ENCODE data around the gene AUNIP.
A peak's percentile ranks its signal among the peaks of the same experiment; 100 is the strongest.

The AUNIP gene

GRCh38 chr1:25905680-25906643 is 46.7 kb upstream of the AUNIP start, which contains the start of gene STMN1 (continued):
- TF ChIP-seq, protein P1, sequence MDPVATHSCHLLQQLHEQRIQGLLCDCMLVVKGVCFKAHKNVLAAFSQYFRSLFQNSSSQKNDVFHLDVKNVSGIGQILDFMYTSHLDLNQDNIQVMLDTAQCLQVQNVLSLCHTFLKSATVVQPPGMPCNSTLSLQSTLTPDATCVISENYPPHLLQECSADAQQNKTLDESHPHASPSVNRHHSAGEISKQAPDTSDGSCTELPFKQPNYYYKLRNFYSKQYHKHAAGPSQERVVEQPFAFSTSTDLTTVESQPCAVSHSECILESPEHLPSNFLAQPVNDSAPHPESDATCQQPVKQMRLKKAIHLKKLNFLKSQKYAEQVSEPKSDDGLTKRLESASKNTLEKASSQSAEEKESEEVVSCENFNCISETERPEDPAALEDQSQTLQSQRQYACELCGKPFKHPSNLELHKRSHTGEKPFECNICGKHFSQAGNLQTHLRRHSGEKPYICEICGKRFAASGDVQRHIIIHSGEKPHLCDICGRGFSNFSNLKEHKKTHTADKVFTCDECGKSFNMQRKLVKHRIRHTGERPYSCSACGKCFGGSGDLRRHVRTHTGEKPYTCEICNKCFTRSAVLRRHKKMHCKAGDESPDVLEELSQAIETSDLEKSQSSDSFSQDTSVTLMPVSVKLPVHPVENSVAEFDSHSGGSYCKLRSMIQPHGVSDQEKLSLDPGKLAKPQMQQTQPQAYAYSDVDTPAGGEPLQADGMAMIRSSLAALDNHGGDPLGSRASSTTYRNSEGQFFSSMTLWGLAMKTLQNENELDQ (tag by site-specific recombination; IDR thresholded peaks at IDR 0.05; ENCODE audit: low read depth) = no peak
- peak; percentile 12; the same call in 1 of the 2 replicates for TF ChIP-seq ZNF785 (tag by site-specific recombination; IDR thresholded peaks at IDR 0.05)
- TF ChIP-seq ZNF248 (tag by site-specific recombination; IDR thresholded peaks at IDR 0.05) = no peak
- TF ChIP-seq, protein P2, sequence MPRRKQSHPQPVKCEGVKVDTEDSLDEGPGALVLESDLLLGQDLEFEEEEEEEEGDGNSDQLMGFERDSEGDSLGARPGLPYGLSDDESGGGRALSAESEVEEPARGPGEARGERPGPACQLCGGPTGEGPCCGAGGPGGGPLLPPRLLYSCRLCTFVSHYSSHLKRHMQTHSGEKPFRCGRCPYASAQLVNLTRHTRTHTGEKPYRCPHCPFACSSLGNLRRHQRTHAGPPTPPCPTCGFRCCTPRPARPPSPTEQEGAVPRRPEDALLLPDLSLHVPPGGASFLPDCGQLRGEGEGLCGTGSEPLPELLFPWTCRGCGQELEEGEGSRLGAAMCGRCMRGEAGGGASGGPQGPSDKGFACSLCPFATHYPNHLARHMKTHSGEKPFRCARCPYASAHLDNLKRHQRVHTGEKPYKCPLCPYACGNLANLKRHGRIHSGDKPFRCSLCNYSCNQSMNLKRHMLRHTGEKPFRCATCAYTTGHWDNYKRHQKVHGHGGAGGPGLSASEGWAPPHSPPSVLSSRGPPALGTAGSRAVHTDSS (tag by site-specific recombination; IDR thresholded peaks at IDR 0.05) = peak; percentile 21; the same call in 1 of the 2 replicates
- TF ChIP-seq ZNF10 (tag by site-specific recombination; IDR thresholded peaks at IDR 0.05) = peak; percentile 42; the same call in 1 of the 2 replicates
- no peak for TF ChIP-seq SCRT1 (tag by site-specific recombination; IDR thresholded peaks at IDR 0.05; ENCODE audit: borderline replicate concordance)
- TF ChIP-seq ZNF626 (tag by site-specific recombination; IDR thresholded peaks at IDR 0.05) = no peak
- no peak for TF ChIP-seq ZNF664 (tag by site-specific recombination; IDR thresholded peaks at IDR 0.05)
- TF ChIP-seq, protein P3, sequence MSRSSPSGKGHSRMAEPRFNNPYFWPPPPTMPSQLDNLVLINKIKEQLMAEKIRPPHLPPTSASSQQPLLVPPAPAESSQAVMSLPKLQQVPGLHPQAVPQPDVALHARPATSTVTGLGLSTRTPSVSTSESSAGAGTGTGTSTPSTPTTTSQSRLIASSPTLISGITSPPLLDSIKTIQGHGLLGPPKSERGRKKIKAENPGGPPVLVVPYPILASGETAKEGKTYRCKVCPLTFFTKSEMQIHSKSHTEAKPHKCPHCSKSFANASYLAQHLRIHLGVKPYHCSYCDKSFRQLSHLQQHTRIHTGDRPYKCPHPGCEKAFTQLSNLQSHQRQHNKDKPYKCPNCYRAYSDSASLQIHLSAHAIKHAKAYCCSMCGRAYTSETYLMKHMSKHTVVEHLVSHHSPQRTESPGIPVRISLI (tag by site-specific recombination; IDR thresholded peaks at IDR 0.05) = no peak
- no peak for TF ChIP-seq HOXC10 (CRISPR knock-in tag; IDR thresholded peaks at IDR 0.05)
- TF ChIP-seq KLF16 (tag by site-specific recombination; IDR thresholded peaks at IDR 0.05) = peak; percentile 94
- no peak for TF ChIP-seq ZNF530 (tag by site-specific recombination; IDR thresholded peaks at IDR 0.05; ENCODE audit: low read depth)
- no peak for TF ChIP-seq ZNF157 (tag by site-specific recombination; IDR thresholded peaks at IDR 0.05)
- TF ChIP-seq ZNF692 (tag by site-specific recombination; IDR thresholded peaks at IDR 0.05) = peak; percentile 88
- TF ChIP-seq, protein P4, sequence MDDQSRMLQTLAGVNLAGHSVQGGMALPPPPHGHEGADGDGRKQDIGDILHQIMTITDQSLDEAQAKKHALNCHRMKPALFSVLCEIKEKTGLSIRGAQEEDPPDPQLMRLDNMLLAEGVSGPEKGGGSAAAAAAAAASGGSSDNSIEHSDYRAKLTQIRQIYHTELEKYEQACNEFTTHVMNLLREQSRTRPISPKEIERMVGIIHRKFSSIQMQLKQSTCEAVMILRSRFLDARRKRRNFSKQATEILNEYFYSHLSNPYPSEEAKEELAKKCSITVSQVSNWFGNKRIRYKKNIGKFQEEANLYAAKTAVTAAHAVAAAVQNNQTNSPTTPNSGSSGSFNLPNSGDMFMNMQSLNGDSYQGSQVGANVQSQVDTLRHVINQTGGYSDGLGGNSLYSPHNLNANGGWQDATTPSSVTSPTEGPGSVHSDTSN (CRISPR knock-in tag; IDR thresholded peaks at IDR 0.05) = no peak; the same call in 1 of the 2 replicates
- 0 out of 2 replicates have a peak, but pooled peaks have one; percentile 25 for TF ChIP-seq ZNF394 (tag by site-specific recombination; IDR thresholded peaks at IDR 0.05; ENCODE audit: borderline replicate concordance)
- TF ChIP-seq SP3 (tag by site-specific recombination; IDR thresholded peaks at IDR 0.05) = peak; percentile 95
- TF ChIP-seq ZBTB7A (tag by site-specific recombination; IDR thresholded peaks at IDR 0.05; ENCODE audit: low read depth) = peak; percentile 91
- peak; percentile 89 for TF ChIP-seq ZEB2 (tag by site-specific recombination; IDR thresholded peaks at IDR 0.05)
- TF ChIP-seq ZNF280D (tag by site-specific recombination; IDR thresholded peaks at IDR 0.05) = no peak
- TF ChIP-seq ZNF19 (tag by site-specific recombination; IDR thresholded peaks at IDR 0.05; ENCODE audit: low read depth) = no peak
- TF ChIP-seq HOXA7 (CRISPR knock-in tag; IDR thresholded peaks at IDR 0.05; ENCODE audit: borderline replicate concordance) = no peak
- TF ChIP-seq, protein P5, sequence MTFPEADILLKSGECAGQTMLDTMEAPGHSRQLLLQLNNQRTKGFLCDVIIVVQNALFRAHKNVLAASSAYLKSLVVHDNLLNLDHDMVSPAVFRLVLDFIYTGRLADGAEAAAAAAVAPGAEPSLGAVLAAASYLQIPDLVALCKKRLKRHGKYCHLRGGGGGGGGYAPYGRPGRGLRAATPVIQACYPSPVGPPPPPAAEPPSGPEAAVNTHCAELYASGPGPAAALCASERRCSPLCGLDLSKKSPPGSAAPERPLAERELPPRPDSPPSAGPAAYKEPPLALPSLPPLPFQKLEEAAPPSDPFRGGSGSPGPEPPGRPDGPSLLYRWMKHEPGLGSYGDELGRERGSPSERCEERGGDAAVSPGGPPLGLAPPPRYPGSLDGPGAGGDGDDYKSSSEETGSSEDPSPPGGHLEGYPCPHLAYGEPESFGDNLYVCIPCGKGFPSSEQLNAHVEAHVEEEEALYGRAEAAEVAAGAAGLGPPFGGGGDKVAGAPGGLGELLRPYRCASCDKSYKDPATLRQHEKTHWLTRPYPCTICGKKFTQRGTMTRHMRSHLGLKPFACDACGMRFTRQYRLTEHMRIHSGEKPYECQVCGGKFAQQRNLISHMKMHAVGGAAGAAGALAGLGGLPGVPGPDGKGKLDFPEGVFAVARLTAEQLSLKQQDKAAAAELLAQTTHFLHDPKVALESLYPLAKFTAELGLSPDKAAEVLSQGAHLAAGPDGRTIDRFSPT (tag by site-specific recombination; IDR thresholded peaks at IDR 0.05) = peak; percentile 89
- no peak for TF ChIP-seq ZNF175 (tag by site-specific recombination; IDR thresholded peaks at IDR 0.05)
- TF ChIP-seq TRIM28 (IDR thresholded peaks at IDR 0.05; ENCODE audit: borderline replicate concordance, low read length) = no peak
- TF ChIP-seq ZNF23 (tag by site-specific recombination; IDR thresholded peaks at IDR 0.05; ENCODE audit: borderline replicate concordance) = no peak
